Endodermal cell (in vitro differentiated cells): ENCODE results near the gene PRKCQ. TPM values are rescaled to one million over a fixed set of nuclear protein-coding genes. Genes with fewer than 3 reads are reported as not detected.

Source experiments
- DNase-seq: peaks from one replicate; pipeline ENCODE4 v3.0.0-alpha.2; 2017
- H3K27ac ChIP-seq: 2 replicates; pipeline ENCODE4 v1.5.1; 2013; ENCODE audit warnings: mild to moderate bottlenecking, low read depth, low read length, moderate library complexity
- H3K27me3 ChIP-seq: 2 replicates; pipeline ENCODE4 v1.6.1; 2013; ENCODE audit warnings: mild to moderate bottlenecking, low read length, moderate library complexity; ENCODE audit not compliant: insufficient read depth, control insufficient read depth, poor library complexity, severe bottlenecking
- H3K36me3 ChIP-seq: 2 replicates; pipeline ENCODE4 v1.7.0; 2013; ENCODE audit warnings: mild to moderate bottlenecking, low read length, moderate library complexity; ENCODE audit not compliant: control insufficient read depth, insufficient read depth
- H3K4me1 ChIP-seq: one replicate; pipeline ENCODE4 v1.7.0; 2013; ENCODE audit warnings: low read length; ENCODE audit not compliant: control insufficient read depth, insufficient read depth
- H3K4me3 ChIP-seq: 2 replicates; pipeline ENCODE4 v1.5.1; 2013; ENCODE audit warnings: mild to moderate bottlenecking, low read length, moderate library complexity
- H3K9ac ChIP-seq: 2 replicates; pipeline ENCODE4 v1.6.1; 2013; ENCODE audit warnings: mild to moderate bottlenecking, low read length, moderate library complexity; ENCODE audit not compliant: poor library complexity, severe bottlenecking; ENCODE audit errors: extremely low read depth
- H3K9me3 ChIP-seq: 2 replicates; pipeline ENCODE4 v1.6.1; 2013; ENCODE audit warnings: mild to moderate bottlenecking, low read length, moderate library complexity; ENCODE audit not compliant: control insufficient read depth
- H3K27ac Mint-ChIP-seq: 2 replicates; pipeline ENCODE4 v1.8.0; 2020; ENCODE audit warnings: mixed read lengths
- H3K27me3 Mint-ChIP-seq: 2 replicates; pipeline ENCODE4 v1.8.0; 2021; ENCODE audit warnings: mild to moderate bottlenecking, mixed read lengths; ENCODE audit not compliant: insufficient read depth
- H3K36me3 Mint-ChIP-seq: 2 replicates; pipeline ENCODE4 v1.8.0; 2020; ENCODE audit warnings: low read depth, mixed read lengths
- H3K4me1 Mint-ChIP-seq: 2 replicates; pipeline ENCODE4 v1.8.0; 2020; ENCODE audit warnings: mixed read lengths
- H3K4me3 Mint-ChIP-seq: 2 replicates; pipeline ENCODE4 v1.8.0; 2020; ENCODE audit warnings: mild to moderate bottlenecking, moderate library complexity, mixed read lengths
- H3K9me3 Mint-ChIP-seq: 2 replicates; pipeline ENCODE4 v1.8.0; 2020; ENCODE audit warnings: mild to moderate bottlenecking, mixed read lengths
- WGBS, 2 experiments: methylation state at CpG; one replicate each; pipeline versions ENCODE4 v1.1.5 to v1.1.7; 2013; ENCODE audit warnings: missing lambda C conversion rate in 2 of 2, mixed read lengths in 1 of 2; ENCODE audit not compliant: insufficient coverage in 1 of 2, insufficient read length in 1 of 2; 5-methylcytosine and 5-hydroxymethylcytosine counted together
- total RNA-seq, 2 donors: library from RNA; stranded (reverse); fragmentation: NEBNext Ultra II Directional in 1 of 2; extraction: Animal tissue kit (Norgen Biotek cat#: 25700) in 1 of 2; gene quantifications; 2 replicates in 1 of 2; 3 replicates in 1 of 2; pipeline ENCODE4 v1.2.1, GENCODE V29; 2021
- TF ChIP-seq, protein P1 (sequence below): fragments of 200-600 bp; sonication (generic); conservative IDR thresholded peaks from 2 replicates; pipeline ENCODE4 v1.5.0; 2021; ENCODE audit warnings: antibody characterized with exemption, mild to moderate bottlenecking

PRKCQ gene
- total RNA-seq, 2 donors from 2014 or later: 24.3 to 29.1 TPM

DNA sequence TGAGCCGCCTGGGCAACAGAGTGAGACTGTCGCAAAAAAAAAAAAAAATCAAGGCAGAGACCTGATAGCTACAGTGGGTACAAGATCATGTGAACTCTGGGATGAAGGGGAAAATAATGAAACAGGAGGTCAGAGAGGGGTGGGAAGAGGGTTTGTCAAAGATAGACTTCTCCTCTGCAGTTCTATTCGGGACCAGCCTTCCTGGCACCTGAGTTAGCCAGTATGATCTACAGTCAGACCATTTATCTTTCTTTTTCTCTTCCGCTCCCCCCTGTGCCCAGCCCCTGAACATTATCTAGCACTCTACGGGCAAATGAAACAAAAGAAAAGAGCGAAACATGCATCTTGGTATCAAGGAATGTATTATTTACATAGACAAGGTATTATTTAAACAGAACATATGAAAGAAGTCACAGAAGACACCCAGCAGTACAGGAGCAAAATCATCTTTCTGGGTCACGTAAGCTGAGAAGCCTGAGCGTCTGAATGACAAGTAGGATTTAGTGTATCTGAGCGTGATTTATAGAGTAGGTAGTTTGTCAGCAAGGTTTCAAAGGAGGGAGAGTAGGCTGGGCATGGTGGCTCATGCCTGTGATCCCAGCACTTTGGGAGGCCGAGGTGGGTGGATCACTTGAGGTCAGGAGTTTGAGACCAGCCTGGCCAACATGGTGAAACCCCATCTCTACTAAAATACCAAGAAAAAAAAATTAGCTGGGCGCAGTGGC is 109.0 kb downstream of the PRKCQ start:
- Mint-ChIP-seq H3K36me3 (peaks cover 36% of the 10 kb centered on the region), H3K27me3 (no peaks in the 10 kb centered on the region), H3K4me1 (peaks cover 19% of the 10 kb centered on the region), H3K9me3 (peaks cover 2% of the 10 kb centered on the region), H3K4me3 (no peak overlapping the region), H3K27ac (no peak overlapping the region)
- no peak overlapping the region for H3K9ac ChIP-seq
- H3K36me3 ChIP-seq: peaks cover 74% of the 10 kb centered on the region
- no peak for DNase-seq
- no peak overlapping the region for H3K27ac ChIP-seq
- no peaks in the 10 kb centered on the region for H3K9me3 ChIP-seq
- no peaks in the 10 kb centered on the region for H3K4me1 ChIP-seq
- no peak overlapping the region for H3K4me3 ChIP-seq
- no peaks in the 10 kb centered on the region for H3K27me3 ChIP-seq
- 94 to 95% methylated on average over 5 to 10 of the region's 11 CpGs for WGBS, 2 experiments
- TF ChIP-seq, protein P1, sequence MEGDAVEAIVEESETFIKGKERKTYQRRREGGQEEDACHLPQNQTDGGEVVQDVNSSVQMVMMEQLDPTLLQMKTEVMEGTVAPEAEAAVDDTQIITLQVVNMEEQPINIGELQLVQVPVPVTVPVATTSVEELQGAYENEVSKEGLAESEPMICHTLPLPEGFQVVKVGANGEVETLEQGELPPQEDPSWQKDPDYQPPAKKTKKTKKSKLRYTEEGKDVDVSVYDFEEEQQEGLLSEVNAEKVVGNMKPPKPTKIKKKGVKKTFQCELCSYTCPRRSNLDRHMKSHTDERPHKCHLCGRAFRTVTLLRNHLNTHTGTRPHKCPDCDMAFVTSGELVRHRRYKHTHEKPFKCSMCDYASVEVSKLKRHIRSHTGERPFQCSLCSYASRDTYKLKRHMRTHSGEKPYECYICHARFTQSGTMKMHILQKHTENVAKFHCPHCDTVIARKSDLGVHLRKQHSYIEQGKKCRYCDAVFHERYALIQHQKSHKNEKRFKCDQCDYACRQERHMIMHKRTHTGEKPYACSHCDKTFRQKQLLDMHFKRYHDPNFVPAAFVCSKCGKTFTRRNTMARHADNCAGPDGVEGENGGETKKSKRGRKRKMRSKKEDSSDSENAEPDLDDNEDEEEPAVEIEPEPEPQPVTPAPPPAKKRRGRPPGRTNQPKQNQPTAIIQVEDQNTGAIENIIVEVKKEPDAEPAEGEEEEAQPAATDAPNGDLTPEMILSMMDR: no peak

DNA sequence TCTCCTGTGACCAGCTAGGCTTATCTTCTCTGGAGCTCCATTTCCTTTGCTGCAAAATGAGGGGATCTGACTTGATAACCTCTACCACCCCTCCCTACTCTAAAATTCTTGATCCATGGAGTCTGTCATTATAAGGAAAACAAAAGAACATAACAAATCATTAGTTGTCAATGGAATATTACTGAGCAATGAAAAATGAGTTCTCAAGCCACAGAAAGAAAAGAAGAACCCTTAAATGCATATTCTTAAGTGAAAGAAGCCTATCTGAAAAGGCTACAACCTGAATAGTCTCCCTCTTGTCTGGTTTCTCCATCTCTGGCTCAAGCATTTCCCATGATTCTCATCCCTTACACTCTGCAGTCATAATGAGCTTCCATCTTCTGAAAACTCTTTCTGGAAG is 110.4 kb downstream of the PRKCQ start:
- H3K27ac Mint-ChIP-seq: no peak overlapping the region
- no peak overlapping the region for H3K27ac ChIP-seq
- peaks cover 76% of the 10 kb centered on the region for H3K36me3 ChIP-seq
- H3K27me3 Mint-ChIP-seq: no peaks in the 10 kb centered on the region
- no peaks in the 10 kb centered on the region for H3K27me3 ChIP-seq
- H3K9ac ChIP-seq: no peak overlapping the region
- H3K36me3 Mint-ChIP-seq: peaks cover 46% of the 10 kb centered on the region
- no peak overlapping the region for H3K4me3 Mint-ChIP-seq
- TF ChIP-seq, protein P1: no peak
- H3K4me1 Mint-ChIP-seq: peaks cover 19% of the 10 kb centered on the region
- H3K9me3 ChIP-seq: no peaks in the 10 kb centered on the region
- peaks cover 2% of the 10 kb centered on the region for H3K9me3 Mint-ChIP-seq
- H3K4me3 ChIP-seq: no peak overlapping the region
- no peak for DNase-seq
- no peaks in the 10 kb centered on the region for H3K4me1 ChIP-seq

DNA sequence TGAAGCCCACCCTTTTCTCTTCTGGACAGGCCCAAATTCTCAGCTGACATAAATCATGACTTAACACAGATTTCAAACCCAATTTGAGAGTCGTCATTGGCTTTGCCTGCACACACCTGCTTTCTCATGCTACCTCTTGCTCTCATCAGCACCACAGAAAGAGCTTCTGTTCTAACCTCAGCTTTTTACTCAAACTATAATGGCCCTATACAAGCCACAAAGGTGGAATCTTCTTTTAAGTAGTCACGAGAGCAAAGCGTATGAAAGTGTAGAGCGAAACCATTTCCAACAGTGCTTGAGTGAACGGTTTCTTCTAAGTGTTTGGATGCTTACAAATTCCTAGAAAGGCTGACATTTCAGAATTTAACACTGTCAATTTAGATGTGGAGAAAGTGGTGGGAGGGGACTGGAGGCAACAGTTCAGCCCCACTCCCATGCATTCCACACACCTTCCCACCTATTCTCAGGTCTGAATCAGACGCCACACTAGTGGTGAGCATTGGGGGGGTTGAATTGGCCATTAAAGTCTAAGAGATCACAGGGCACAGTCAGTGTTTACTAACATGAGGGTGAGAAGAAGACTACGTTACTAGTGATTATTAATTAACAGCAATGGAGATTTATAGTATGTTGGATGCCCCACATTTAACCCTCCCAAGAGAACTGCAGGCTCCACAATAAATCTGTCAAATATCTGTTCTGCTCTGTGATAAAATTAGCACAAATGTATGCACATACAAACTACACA is 114.0 kb downstream of the PRKCQ start:
- WGBS, 2 experiments: 96 to 97% methylated on average over 5 to 7 of the region's 7 CpGs
- TF ChIP-seq, protein P1: no peak
- Histone ChIP-seq H3K36me3 (peaks cover 90% of the 10 kb centered on the region), H3K9me3 (peaks cover 3% of the 10 kb centered on the region), H3K4me1 (no peaks in the 10 kb centered on the region), H3K9ac (no peak overlapping the region), H3K27ac (no peak overlapping the region), H3K27me3 (no peaks in the 10 kb centered on the region), H3K4me3 (no peak overlapping the region)
- H3K27me3 Mint-ChIP-seq: no peaks in the 10 kb centered on the region
- H3K36me3 Mint-ChIP-seq: peaks cover 53% of the 10 kb centered on the region
- no peak for DNase-seq
- H3K4me1 Mint-ChIP-seq: peaks cover 19% of the 10 kb centered on the region
- peaks cover 3% of the 10 kb centered on the region for H3K9me3 Mint-ChIP-seq
- no peak overlapping the region for H3K27ac Mint-ChIP-seq
- H3K4me3 Mint-ChIP-seq: no peak overlapping the region
